Epithelial cell of proximal tubule (primary cell): ENCODE measurements around the gene FUBP3. TPM values are rescaled to one million over a fixed set of nuclear protein-coding genes. Genes with fewer than 3 reads are reported as not detected.

Source experiments
- DNase-seq: peaks from one replicate; pipeline ENCODE4 v3.0.0-alpha.2; 2011; ENCODE audit warnings: low read depth
- H3K4me3 ChIP-seq: 2 replicates; pipeline ENCODE4 v1.5.1; 2011; ENCODE audit warnings: low read depth, mild to moderate bottlenecking, low read length
- total RNA-seq: library from RNA; depleted of rRNA; stranded (reverse); fragments of >200 nt; gene quantifications from 2 replicates; pipeline ENCODE4 v1.2.3, GENCODE V29; 2015
- TF ChIP-seq, protein P1 (sequence below): conservative IDR thresholded peaks from 2 replicates; pipeline ENCODE4 v1.5.1; 2012; ENCODE audit warnings: low read depth, mild to moderate bottlenecking, low read length

Gene FUBP3
- total RNA-seq, 1 donor from 2014 or later = 22.7 TPM

DNA sequence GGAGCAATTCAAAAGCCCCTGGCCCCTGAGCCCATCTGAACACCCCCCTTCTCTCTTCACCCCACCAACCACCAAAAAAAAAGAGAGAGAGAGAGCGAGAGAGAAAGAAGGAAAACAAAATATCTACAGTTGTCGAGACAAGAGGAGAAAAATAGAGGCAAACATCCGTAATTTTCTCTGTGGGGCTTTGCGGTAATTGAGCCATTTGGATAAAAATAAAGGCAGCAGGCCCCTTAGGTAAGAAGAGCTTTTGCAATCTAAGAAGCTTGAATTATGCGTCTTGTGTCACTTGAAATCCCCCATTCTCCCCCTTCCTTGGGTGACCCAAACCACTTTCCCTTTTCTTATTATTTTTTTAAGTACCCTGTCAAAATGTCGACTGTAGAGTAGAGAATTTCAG is 35.5 kb upstream of the FUBP3 start:
- TF ChIP-seq, protein P1, sequence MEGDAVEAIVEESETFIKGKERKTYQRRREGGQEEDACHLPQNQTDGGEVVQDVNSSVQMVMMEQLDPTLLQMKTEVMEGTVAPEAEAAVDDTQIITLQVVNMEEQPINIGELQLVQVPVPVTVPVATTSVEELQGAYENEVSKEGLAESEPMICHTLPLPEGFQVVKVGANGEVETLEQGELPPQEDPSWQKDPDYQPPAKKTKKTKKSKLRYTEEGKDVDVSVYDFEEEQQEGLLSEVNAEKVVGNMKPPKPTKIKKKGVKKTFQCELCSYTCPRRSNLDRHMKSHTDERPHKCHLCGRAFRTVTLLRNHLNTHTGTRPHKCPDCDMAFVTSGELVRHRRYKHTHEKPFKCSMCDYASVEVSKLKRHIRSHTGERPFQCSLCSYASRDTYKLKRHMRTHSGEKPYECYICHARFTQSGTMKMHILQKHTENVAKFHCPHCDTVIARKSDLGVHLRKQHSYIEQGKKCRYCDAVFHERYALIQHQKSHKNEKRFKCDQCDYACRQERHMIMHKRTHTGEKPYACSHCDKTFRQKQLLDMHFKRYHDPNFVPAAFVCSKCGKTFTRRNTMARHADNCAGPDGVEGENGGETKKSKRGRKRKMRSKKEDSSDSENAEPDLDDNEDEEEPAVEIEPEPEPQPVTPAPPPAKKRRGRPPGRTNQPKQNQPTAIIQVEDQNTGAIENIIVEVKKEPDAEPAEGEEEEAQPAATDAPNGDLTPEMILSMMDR = no peak
- no peak for DNase-seq
- no peak overlapping the region for H3K4me3 ChIP-seq

DNA sequence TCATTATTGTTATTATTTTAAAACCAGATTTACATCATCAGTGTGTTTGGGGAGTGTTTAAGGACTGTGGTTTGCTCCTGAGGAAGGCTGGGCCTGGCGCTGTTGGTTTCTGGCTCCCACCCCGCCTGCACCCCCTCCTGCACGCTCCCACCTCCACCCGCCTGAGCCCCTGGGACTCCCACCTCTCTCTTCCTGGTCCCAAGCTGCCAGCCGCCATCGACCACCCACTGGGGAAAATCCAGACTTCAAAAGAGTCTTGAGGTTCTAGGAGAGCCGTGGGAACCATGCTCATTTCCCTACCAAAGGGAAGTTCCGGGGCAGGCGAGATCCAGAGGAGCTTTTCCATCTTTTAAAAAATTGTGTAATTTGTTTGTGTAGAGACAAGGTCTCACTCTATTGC is 35.0 kb upstream of the FUBP3 start:
- H3K4me3 ChIP-seq = no peak overlapping the region
- DNase-seq = no peak
- TF ChIP-seq, protein P1 = no peak

DNA sequence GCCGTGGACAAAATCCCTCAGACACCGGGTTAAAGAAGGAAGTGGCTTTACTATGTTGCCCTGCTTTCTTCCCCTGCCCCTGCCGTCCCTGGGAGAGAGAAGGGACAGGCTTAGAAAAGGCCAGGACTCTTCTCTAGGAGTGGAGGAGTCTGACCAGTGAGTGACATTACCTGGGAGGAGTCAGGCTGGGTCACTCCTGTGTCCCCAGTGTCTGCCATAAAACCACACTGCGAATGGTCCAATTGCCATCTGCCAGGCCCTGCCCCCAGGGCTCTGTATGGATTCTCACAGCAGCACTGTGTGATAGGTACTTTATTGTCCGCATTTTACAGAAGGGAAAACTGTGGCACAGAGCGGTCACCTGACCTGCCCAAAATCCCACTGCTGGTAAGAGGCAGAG is 31.3 kb upstream of the FUBP3 start:
- no peak overlapping the region for H3K4me3 ChIP-seq
- DNase-seq = no peak
- TF ChIP-seq, protein P1 = no peak

DNA sequence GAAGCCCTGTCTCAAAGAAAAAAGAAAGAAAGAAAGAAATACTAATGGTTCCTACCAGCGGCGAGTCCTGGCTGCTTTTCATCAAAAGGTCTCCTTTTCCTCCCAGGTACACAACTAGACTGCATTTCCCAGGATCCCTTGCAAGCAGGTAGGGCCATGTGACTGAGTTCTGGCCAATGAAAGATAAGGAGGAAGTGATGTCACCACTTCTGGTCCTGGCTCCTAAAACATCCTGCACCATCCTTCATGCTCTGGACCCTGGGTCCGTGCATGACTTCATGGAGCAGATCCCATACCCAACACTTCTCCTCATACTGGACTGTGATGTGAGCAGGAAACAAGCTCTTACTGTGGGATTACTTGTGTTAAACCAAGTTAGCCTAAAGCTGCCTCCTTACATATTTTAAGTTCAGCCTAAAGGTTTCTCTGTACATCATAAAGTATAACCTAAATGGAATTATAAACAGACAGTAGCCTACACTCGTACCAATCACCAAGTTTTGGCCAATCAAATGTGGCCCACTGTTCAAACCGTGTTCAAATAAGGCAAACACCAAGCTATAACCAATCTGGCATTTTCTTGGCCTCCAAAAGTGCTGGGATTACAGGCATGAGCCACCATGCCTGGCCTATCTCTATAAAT is 30.2 kb upstream of the FUBP3 start:
- DNase-seq = no peak
- no peak overlapping the region for H3K4me3 ChIP-seq
- TF ChIP-seq, protein P1 = no peak

DNA sequence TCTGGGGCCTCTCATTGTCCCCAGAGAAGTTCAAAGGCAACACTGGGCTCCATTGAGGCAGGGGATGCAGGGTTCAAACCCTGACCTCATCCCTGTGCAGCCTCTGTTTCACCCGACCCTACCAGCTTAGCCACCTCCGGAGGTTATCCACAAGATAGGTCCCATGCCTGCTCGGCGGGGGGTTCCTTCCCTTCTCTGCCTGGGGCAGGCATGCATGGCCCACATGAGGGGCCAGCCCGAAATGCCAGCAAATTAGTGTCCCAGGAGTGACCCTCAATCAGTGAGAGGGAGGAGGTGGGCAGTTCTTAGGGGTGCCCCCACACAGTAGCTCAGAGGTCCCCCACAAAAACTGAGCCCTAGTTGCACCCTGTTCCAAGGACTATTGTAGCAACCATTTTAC is 24.8 kb upstream of the FUBP3 start:
- TF ChIP-seq, protein P1 = no peak
- no peak overlapping the region for H3K4me3 ChIP-seq
- DNase-seq = no peak

DNA sequence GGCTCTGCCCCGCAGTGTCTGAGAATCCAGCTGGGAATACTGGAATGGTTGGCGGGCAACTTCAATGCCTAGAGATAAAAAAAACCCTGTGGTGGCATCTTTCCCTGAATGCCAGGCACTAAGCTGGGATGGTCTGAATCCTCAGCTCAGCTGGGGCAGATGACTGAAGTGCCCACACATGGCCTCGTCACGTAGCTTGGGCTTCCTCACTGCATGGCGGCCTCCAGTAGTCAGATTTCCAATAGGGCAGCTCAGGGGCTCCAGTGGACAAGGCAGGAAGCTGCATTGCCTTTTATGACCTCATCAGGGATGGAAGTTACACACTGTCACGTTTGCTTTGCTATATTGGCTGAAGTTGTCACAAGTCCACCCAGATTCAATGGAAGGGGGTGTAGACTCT is 24.3 kb upstream of the FUBP3 start:
- no peak overlapping the region for H3K4me3 ChIP-seq
- no peak for DNase-seq
- TF ChIP-seq, protein P1 = no peak

DNA sequence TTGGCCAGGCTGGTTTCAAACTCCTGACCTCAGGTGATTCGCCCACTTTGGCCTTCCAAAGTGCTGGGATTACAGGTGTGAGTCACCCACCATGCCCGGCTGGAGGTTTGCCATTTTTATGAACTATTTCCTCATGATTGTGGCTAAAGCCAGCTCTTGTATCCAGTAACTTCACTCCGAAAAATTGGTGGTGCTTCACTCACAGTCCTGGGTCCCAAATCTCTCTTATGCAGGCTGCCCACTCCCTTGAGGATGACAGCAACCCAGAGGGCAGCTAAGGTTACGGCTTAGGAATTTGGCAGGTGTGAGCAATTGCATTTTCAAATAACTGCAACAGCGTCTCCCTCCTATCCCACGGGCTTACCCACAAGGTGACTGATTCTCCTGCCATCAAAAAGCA is 23.4 kb upstream of the FUBP3 start:
- DNase-seq = no peak
- H3K4me3 ChIP-seq = no peak overlapping the region
- TF ChIP-seq, protein P1 = no peak
